ENCODE results near the gene BACE2. TPM values are rescaled to one million over a fixed set of nuclear protein-coding genes. Genes with fewer than 3 reads are reported as not detected.

BACE2 gene
- total and polyA plus RNA-seq, 2 of the 13 experiments (the other 11 are each of a cell fraction or from before 2014, with no cell fraction given): 0.07 to 0.11 TPM

DNA sequence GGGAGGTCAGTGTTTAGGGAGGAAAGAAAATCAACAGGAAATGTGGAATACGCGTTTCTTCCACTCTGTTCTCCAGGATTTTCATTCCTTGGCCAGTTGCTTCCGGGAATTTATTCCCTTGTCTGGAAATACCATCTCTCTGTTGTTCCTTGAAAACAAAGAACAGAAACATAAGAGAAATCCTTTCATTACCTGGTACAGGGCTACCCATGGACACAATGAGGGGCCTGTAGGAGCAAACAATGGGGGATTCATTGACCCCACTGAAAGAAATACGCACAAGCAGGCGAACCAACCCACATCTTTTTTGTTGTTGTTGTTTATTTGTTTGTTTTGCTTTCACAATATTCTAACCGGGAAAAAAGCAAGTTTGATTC lies 20.0 kb upstream of the BACE2 start (continued):
- TF ChIP-seq E2F1 (CRISPR knock-in tag; IDR thresholded peaks at IDR 0.05): no peak

- FAIRE-seq (no peak), ATAC-seq (no peak), DNase-seq (ENCODE audit: low spot score) (no peak)
- Histone ChIP-seq H3K36me3 (replicated peaks in 1 of 2; ENCODE audit: control insufficient read depth in 1 of 2, insufficient read depth in 2 of 2, low read length in 2 of 2) (no peaks in the 10 kb centered on the region), H3K4me3 (replicated peaks in 1 of 3; ENCODE audit: insufficient read depth in 1 of 3, low read depth in 2 of 3, low read length in 3 of 3) (no peak overlapping the region), H2AFZ (ENCODE audit: low read length) (no peak overlapping the region), H3K27ac (ENCODE audit: extremely low read length, insufficient read depth, low read length) (no peak overlapping the region), H3K9ac (ENCODE audit: insufficient read depth, low read depth, low read length) (no peak overlapping the region), H3K27me3 (ENCODE audit: control insufficient read depth in 1 of 2, insufficient read depth in 2 of 2, low read length in 2 of 2) (0 out of 5 replicates have a peak, but pooled peaks cover 0 to 4% of the 10 kb centered on the region in 2 experiments), H3K4me1 (ENCODE audit: insufficient read depth, low read length) (no peaks in the 10 kb centered on the region), H4K20me1 (ENCODE audit: insufficient read depth, low read length) (no peaks in the 10 kb centered on the region), H3K79me2 (ENCODE audit: insufficient read depth, low read length) (no peaks in the 10 kb centered on the region), H3K4me2 (ENCODE audit: low read depth, low read length) (no peak overlapping the region), H3K9me3 (ENCODE audit: low read length) (no peaks in the 10 kb centered on the region)
- no peak for TF ChIP-seq ZNF280B (CRISPR knock-in tag; IDR thresholded peaks at IDR 0.05; ENCODE audit: borderline replicate concordance)
- ChIA-PET CTCF (ENCODE audit: low intra/inter-chr PET ratio, low total read pairs) (no interaction called here), POLR2A (no interaction called here)
- WGBS (ENCODE audit: low lambda C conversion rate): 23% methylated on average over 5 of the region's 11 CpGs
- intact Hi-C loops (cut with micrococcal nuclease; ENCODE audit: unreplicated experiment) (no loop called here), in situ Hi-C loops (cut with HindIII; ENCODE audit: extremely low pct_ligation_motif_present, low pct_unique_long_range_greater_than_20kb) (no loop called here)
- BruUV-seq (replicated peaks): no TSS peak
Observed at GRCh38 chr21:41148798-41149197, 19.2 kb upstream of the BACE2 start.

DNA sequence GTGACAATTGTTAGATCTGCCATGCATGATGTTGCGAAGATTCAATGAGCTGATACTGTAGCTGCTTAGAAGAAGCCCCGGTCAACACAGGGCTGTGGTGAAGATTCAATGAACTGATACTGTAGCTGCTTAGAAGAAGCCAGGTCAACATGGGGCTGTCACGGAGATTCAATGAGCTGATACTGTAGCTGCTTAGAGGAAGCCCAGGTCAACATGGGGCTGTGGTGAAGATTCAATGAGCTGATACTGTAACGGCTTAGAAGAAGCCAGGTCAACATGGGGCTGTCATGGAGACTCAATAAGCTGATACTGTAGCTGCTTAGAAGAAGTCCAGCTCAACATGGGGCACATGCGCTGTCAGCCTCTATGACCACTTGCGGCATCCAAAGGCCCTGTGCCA lies 18.8 kb upstream of the BACE2 start:
- H4K20me1 ChIP-seq (ENCODE audit: insufficient read depth, low read length): no peaks in the 10 kb centered on the region
- ATAC-seq: no peak
- H3K36me3 ChIP-seq (replicated peaks in 1 of 2; ENCODE audit: control insufficient read depth in 1 of 2, insufficient read depth in 2 of 2, low read length in 2 of 2): no peaks in the 10 kb centered on the region
- 26% methylated on average over 6 of the region's 6 CpGs for WGBS (ENCODE audit: low lambda C conversion rate)
- no peak overlapping the region for H3K9ac ChIP-seq (ENCODE audit: insufficient read depth, low read depth, low read length)
- H3K27ac ChIP-seq (ENCODE audit: extremely low read length, insufficient read depth, low read length): no peak overlapping the region
- H3K9me3 ChIP-seq (ENCODE audit: low read length): no peaks in the 10 kb centered on the region
- no peak overlapping the region for H3K4me3 ChIP-seq (replicated peaks in 1 of 3; ENCODE audit: insufficient read depth in 1 of 3, low read depth in 2 of 3, low read length in 3 of 3)
- TF ChIP-seq GATAD2A (CRISPR knock-in tag; IDR thresholded peaks at IDR 0.05): no peak
- TF ChIP-seq PHF20 (CRISPR knock-in tag; IDR thresholded peaks at IDR 0.05): no peak
- no peak for TF ChIP-seq ATAD3A (CRISPR knock-in tag; IDR thresholded peaks at IDR 0.05)
- TF ChIP-seq XRCC5 (optimal IDR thresholded peaks at IDR 0.05; ENCODE audit: low read length): no peak
- H3K27me3 ChIP-seq (ENCODE audit: control insufficient read depth in 1 of 2, insufficient read depth in 2 of 2, low read length in 2 of 2): 0 out of 5 replicates have a peak, but pooled peaks cover 0 to 4% of the 10 kb centered on the region in 2 experiments
- no peak for FAIRE-seq
- no peaks in the 10 kb centered on the region for H3K4me1 ChIP-seq (ENCODE audit: insufficient read depth, low read length)
- no peak overlapping the region for H3K4me2 ChIP-seq (ENCODE audit: low read depth, low read length)
- BruUV-seq (replicated peaks): no TSS peak
- intact Hi-C loops (cut with micrococcal nuclease; ENCODE audit: unreplicated experiment) (no loop called here), in situ Hi-C loops (cut with HindIII; ENCODE audit: extremely low pct_ligation_motif_present, low pct_unique_long_range_greater_than_20kb) (no loop called here)
- ChIA-PET CTCF (ENCODE audit: low intra/inter-chr PET ratio, low total read pairs) (no interaction called here), POLR2A (no interaction called here)
- H3K79me2 ChIP-seq (ENCODE audit: insufficient read depth, low read length): no peaks in the 10 kb centered on the region
- DNase-seq (ENCODE audit: low spot score): no peak
- H2AFZ ChIP-seq (ENCODE audit: low read length): no peak overlapping the region
